ENCODE measurements around the gene ZFYVE9.

DNA sequence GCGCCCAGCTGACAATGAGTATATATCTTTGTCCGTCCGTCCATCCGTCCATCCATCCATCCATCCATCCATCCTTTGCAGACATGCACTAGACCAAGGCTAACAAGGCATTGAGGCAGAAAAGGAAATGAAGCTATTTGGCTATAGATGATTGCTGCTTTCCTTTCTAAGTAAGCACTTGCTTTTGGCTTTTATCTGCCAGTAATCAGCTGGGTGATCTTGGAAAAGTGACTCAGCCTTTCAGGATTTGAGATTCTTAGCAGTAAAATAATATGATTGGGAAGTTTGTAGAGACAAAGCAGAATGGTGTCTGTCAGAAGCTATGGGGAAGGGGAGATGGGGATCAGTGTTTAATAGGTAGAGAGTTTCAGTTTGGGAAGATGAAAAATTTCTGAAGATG lies 22.7 kb downstream of the ZFYVE9 start:
- TF ChIP-seq, protein P1, sequence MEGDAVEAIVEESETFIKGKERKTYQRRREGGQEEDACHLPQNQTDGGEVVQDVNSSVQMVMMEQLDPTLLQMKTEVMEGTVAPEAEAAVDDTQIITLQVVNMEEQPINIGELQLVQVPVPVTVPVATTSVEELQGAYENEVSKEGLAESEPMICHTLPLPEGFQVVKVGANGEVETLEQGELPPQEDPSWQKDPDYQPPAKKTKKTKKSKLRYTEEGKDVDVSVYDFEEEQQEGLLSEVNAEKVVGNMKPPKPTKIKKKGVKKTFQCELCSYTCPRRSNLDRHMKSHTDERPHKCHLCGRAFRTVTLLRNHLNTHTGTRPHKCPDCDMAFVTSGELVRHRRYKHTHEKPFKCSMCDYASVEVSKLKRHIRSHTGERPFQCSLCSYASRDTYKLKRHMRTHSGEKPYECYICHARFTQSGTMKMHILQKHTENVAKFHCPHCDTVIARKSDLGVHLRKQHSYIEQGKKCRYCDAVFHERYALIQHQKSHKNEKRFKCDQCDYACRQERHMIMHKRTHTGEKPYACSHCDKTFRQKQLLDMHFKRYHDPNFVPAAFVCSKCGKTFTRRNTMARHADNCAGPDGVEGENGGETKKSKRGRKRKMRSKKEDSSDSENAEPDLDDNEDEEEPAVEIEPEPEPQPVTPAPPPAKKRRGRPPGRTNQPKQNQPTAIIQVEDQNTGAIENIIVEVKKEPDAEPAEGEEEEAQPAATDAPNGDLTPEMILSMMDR (IDR thresholded peaks at IDR 0.05) = no peak
- TF ChIP-seq POLR2A (IDR thresholded peaks at IDR 0.05) = no peak

All from testis (tissue), 2 donors.